B cell (primary cell): ENCODE measurements around the gene SIK3.

Experiments
- CTCF ChIP-seq: fragments of 200-600 bp; IDR thresholded peaks from one replicate; pipeline ENCODE4 v1.8.0; 2022; ENCODE audit warnings: antibody characterized with exemption, mild to moderate bottlenecking
- EZH2 ChIP-seq: IDR thresholded peaks from 2 replicates; pipeline ENCODE4 v1.6.1; 2012; ENCODE audit warnings: borderline replicate concordance, low read depth, mild to moderate bottlenecking, moderate library complexity, low read length; ENCODE audit not compliant: insufficient read depth, poor library complexity, severe bottlenecking

GRCh38 chr11:117134431-117134830 is 36.2 kb upstream of the SIK3 start:
- no peak for TF ChIP-seq CTCF
- no peak for TF ChIP-seq EZH2
